NCI-H2171 treated with DMSO at 0.1 percent for 48 hours (cell line): ENCODE results near the gene TDRD15.
A peak's percentile ranks its signal among the peaks of the same experiment; 100 is the strongest.
"Not testable (repeated sequence)": the region's sequence is repeated elsewhere in the genome, so short reads cannot be mapped to it uniquely, and the experiment has no call there.

ENCODE experiments used
- DNase-seq: peaks from one replicate; lab custom pipeline; 2025; lab: John Stamatoyannopoulos, UW

The TDRD15 gene

DNA sequence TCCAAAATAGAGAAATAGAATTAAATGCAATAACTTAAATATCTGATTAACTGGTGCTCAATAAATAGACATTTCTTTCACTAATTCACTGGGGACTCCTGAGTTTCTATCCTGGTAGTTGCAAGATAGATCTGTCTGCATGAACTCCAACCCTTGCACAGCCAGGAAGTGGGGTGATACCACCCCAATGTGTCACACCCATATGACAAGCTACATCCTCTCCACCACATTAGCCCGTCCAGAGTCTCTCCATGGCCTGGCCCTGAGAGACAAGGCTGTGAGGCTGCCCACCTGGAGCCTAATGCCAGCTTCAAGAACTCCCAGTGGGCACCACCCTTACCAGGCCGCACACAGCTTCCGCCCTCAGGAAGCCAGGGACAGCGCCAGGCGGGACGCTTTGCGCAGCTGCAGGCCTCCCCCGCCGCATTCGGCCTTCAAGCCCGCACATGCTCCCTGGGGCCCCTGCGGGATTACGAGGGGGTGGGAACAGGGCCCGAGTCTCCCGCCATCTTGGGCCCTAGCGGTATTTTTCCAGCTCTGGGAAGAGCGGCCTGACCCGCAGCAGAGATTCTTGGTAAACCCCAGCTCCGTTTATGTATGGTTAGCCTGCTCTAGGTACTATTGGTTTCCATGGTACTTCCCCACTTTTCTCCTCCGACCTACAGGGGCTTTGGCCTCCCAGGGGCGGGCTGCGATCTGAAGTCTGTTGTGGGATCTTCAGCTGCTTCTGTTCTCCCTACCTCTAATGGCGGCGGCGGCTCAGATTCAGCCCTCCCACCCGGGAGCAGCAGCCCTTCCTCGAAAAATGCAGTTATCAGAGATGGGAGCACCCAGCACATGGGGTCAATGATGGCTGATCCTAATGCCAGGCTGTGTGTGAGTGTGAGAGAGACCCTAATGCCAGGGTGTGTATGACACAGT lies at the start of gene TDRD15:
TSS of gene TDRD15 (plus strand) at position 496 of the 921 bp plus-strand sequence. CDS start 13,500 bp downstream, outside the sequence.
- DNase-seq, result no peak

DNA sequence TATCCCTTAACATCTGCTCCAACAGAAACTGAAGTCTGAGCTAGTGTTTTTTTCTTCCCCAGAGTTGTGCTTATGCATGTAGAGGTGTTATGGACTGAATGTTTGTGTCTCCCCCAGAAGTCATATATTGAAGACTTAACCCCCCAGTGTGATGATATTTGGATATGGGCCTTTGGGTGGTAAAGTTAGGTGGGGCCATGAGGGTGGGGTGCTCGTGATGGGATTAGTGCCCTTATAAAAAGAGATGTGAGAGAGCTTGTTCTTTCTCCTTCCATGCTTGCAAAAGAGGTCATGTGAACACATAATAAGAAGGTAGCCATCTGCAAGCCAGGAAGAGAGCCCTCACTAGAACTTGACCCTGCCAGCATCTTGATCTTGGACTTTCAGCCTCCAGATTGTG lies 45.5 kb upstream of the TDRD15 start:
- DNase-seq, result no peak

GRCh38 chr2:21083482-21083881 lies 40.3 kb upstream of the TDRD15 start:
- DNase-seq, result no peak

- DNase-seq, result no peak
These were observed 39.4 kb upstream of the TDRD15 start for GRCh38 chr2:21084401-21084800.

- DNase-seq, result no peak
These were observed 31.4 kb upstream of the TDRD15 start for GRCh38 chr2:21092308-21092869.

GRCh38 chr2:21095178-21095577 lies 28.6 kb upstream of the TDRD15 start:
- no peak for DNase-seq

GRCh38 chr2:21095714-21096113 lies 28.1 kb upstream of the TDRD15 start:
- no peak for DNase-seq

DNA sequence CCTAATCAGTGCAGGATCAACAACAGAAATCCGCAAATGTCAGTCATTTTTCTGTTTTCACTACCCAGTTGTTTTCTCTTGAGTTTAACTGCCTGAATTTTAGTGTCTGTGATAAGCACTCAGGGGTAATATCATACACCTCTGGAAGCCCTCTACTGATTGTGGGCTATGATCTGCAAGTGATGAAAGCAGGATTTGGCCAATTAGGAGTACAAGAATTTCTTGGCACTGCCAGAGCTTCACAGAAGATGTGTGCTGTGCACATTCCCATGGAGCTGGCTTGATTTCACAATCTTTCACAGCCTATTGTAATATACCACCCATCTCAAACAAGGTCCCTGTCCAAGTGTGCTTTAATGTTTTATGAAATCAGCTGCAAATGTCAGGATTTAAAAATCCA lies 27.3 kb upstream of the TDRD15 start:
- DNase-seq, result no peak

- no peak for DNase-seq
These were observed 26.4 kb upstream of the TDRD15 start for GRCh38 chr2:21097331-21097730.

DNA sequence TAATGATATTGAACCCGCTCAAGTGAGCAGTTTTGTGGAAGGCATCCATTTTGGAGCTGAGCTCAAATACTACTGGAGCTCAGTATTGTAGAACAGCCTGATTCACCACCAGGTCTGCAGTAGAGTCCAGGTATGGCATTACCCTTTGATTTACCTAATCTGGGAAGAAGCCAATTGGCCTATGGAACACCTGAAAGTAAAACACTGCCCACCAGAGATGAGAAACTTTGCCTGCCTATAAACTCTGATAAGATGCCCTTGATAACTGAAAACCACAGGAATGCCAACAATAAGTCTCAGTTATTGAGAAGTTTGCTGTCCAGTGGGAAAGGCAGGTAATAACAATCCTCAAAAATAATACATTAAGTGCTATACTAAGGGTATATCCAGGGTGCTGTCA lies 25.5 kb upstream of the TDRD15 start:
- DNase-seq, result no peak

- DNase-seq, result no peak
These were observed 24.4 kb upstream of the TDRD15 start for GRCh38 chr2:21099281-21099907.

DNA sequence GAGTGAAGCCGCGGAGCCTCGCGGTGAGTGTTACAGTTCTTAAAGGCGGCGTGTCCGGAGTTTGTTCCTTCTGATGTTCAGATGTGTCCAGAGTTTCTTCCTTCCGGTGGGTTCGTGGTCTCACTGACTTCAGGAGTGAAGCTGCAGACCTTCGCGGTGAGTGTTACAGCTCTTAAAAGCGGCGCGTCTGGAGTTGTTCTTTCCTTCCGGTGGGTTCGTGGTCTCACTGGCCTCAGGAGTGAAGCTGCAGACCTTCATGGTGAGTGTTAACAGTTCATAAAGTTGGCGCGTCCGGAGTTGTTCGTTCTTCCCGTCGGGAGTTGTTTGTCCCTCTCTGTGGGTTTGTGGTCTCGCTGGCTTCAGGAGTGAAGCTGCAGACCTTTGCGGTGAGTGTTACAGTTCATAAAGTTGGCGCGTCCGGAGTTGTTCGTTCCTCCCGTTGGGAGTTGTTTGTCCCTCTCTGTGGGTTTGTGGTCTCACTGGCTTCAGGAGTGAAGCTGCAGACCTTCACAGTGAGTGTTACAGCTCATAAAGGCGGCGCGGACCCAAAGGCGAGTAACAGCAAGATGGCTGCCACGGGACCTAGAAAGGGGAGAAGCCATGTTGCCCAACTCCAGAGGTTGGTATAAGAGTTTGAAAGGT lies 22.1 kb upstream of the TDRD15 start:
- not testable (repeated sequence) for DNase-seq

GRCh38 chr2:21102356-21102755 lies 21.4 kb upstream of the TDRD15 start:
- no peak for DNase-seq

GRCh38 chr2:21103274-21103891 lies 20.4 kb upstream of the TDRD15 start:
- DNase-seq, result no peak

GRCh38 chr2:21104030-21104660 lies 19.6 kb upstream of the TDRD15 start:
- DNase-seq, result no peak

DNA sequence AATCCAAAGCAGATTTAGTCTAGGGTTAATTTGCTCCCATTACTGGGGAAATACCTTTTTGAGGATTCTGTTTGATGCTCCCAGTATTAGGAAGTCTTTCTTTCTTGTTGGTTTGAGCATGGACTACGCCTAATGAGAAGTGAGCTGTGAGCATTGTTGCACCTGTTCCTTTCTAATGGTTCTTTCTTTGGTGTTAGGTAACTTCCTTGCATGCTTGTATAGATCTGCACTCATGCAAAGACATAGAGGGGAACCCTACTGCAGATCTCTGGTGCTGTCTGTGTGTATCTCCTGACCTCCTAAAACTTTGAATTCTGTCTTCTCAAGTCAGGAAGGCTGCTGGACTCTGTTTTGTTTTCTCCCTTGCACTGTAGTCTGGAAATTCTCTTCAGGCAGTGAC lies 12.8 kb upstream of the TDRD15 start:
- no peak for DNase-seq

DNA sequence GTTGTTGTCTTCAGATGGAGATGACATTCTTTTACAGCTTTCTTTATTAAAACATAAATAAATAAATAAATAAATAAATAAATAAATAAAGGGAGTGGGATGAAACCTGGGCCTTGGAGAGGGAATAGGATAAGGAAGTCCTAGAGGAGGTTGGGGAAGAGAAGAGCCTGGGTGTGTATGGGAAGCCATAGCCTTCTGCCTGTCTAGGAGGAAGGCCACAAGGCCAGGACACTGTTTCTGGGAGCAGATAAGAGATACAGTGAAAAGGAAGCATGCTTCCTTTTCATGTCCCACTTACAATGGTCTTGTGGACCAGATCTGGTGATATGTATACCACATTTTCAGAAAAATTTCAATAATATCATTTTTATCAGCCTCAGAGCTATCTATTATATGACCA lies 6.1 kb upstream of the TDRD15 start:
- no peak for DNase-seq

DNA sequence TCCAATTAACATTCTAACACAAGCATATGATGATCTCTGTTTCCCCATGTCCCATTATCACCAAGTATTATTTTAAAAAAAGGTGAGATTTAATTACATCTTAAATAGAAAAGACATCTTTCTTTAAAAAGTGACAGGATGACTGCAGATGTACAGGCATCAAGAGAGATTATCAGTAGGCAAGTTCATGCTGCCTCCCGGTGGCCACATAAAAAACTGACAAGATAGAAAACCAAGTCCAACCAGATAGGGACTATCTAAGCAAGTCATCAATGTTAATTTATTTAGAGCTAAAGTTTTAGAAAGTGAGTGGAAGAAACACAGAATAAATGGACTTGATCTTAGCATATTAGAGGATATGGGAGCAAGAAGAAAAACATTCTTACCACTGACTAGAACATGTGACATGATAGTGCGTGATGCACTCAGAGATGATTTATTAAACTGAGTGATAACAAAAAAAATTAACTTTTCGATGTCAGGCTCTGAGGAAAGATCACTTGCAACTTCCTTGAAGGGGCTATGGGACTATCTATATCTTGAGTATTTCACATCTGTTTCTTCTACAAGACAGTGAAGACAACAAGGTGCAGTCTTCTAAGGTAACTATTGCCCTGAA lies 5.4 kb upstream of the TDRD15 start:
- DNase-seq, result peak; percentile 55

DNA sequence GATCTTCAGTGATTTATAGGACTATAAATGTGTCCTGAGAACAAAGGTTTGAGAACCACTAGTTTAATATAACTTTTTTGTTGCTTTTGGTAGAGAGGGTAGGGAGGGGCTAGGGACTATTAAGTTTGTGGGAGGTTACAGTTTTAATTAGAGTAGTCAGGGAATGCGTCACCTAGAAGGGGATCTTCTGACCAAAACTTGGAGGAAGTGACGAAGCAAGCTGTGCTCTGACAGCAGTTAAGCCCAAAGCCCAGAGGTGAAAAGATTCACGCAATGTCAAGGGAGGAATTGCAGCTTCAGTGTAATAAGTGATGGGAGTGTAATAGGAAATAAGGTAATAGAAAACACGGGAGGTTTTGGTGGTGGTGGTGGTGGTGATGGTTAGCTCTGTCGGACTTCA lies 8.1 kb downstream of the TDRD15 start:
- DNase-seq, result no peak

DNA sequence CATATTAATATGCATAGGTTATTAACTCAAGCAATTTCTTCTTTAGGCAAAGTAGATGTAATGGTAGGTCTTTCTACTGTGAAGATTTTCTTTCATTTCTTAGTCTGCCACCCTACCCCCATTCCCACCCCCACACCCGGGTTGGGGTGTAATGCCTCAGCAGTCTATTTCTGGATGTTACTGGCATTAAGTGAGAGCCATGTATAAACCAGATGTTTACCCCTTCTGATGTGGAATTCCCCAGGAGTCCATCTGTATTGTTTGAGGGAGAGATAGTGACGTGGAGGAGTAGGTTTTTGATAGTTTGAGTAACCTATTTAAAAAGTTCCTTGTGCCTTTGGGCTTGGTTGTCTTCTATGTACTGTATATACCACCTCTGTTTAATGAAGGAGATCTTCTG lies 11.8 kb downstream of the TDRD15 start:
- no peak for DNase-seq

DNA sequence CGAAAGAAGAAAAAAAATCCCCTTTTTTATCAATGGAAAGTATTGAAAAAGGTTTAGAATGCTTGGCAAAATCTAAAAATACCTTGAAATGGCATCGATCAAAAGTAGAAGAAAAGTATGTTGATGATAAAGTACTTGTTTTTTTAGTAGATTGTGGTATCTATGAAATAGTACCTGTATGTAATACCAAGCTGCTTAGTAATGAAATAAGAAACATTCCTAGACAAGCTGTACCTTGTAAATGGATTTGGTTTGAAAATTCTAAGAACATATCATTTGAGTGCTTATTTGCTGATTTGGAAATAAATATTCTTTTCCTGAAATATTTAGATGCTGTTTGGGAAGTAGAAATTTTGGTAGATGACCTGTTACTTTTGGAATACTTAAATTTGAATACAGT lies 18.4 kb downstream of the TDRD15 start:
- no peak for DNase-seq
